NB4 (cell line): ENCODE measurements around the gene GBA3.

Experiments
- DNase-seq: peaks from one replicate; pipeline ENCODE4 v3.0.0; 2010; ENCODE audit warnings: low read depth
- H3K4me3 ChIP-seq: one replicate; pipeline ENCODE4 v1.5.1; 2011; ENCODE audit warnings: mild to moderate bottlenecking, low read depth, low read length, moderate library complexity
- MYC ChIP-seq: IDR thresholded peaks from 2 replicates; pipeline ENCODE4 v1.6.1; 2011; ENCODE audit warnings: low read depth, low read length
- POLR2A ChIP-seq: IDR thresholded peaks from 2 replicates; pipeline ENCODE4 v1.6.1; 2011; ENCODE audit warnings: mild to moderate bottlenecking; ENCODE audit not compliant: insufficient read length; ENCODE audit errors: extremely low read depth
- TF ChIP-seq, protein P1 (sequence below): IDR thresholded peaks from 2 replicates; pipeline ENCODE4 v1.6.1; 2011; ENCODE audit warnings: low read depth, low read length
- TF ChIP-seq, protein P2 (sequence below): IDR thresholded peaks from one replicate; pipeline ENCODE4 v1.5.1; 2012; ENCODE audit warnings: low read depth, low read length

The GBA3 gene

DNA sequence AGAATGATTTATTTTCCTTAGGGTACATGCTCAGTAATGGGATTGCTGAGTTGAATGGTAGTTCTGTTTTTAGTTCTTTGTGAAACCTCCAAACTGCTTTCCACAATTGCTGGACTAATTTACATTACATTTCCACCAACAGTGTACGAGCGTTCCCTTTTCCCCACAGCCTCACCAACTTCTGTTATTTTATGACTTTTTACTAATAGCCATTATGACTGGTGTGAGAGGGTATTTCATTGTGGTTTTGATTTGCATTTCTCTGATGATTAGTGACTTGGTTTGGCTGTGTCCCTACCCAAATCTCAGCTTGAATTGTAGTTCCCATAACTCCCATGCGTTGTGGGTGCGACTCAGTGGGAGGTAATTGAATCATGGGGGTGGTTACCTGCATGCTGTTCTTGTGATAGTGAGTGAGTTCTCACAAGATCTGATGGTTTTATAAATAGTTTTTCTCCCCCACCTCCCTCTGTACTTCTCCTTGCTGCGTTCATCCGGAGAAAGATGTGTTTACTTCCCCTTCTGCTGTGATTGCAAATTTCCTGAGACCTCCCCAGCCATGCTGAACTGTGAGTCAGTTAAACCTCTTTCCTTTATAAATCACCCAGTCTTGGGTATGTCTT lies 95.1 kb downstream of the GBA3 start:
- H3K4me3 ChIP-seq: no peak overlapping the region
- peak; percentile 13 for DNase-seq
- TF ChIP-seq, protein P1, sequence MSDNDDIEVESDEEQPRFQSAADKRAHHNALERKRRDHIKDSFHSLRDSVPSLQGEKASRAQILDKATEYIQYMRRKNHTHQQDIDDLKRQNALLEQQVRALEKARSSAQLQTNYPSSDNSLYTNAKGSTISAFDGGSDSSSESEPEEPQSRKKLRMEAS: no peak
- TF ChIP-seq POLR2A: no peak
- no peak for TF ChIP-seq MYC
- TF ChIP-seq, protein P2, sequence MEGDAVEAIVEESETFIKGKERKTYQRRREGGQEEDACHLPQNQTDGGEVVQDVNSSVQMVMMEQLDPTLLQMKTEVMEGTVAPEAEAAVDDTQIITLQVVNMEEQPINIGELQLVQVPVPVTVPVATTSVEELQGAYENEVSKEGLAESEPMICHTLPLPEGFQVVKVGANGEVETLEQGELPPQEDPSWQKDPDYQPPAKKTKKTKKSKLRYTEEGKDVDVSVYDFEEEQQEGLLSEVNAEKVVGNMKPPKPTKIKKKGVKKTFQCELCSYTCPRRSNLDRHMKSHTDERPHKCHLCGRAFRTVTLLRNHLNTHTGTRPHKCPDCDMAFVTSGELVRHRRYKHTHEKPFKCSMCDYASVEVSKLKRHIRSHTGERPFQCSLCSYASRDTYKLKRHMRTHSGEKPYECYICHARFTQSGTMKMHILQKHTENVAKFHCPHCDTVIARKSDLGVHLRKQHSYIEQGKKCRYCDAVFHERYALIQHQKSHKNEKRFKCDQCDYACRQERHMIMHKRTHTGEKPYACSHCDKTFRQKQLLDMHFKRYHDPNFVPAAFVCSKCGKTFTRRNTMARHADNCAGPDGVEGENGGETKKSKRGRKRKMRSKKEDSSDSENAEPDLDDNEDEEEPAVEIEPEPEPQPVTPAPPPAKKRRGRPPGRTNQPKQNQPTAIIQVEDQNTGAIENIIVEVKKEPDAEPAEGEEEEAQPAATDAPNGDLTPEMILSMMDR: no peak

DNA sequence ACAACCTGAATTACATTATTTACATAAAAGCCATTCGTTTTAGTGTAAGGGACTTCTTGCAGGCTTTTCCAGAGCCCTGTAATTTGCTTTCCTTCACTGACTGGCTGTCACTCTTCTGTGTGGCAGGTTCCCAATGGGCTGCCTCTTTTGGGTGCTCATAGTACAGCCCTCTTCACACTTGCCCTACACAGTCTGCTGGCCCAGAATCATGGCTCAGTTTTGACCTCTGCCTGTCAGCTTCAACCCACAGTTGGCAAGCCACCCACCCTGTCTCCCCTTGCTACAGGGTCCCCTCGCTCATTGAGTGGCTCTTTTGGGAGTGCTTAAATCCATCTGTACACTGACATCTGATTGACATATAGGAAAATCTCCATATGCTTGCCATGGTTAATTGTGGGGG lies 97.9 kb downstream of the GBA3 start:
- TF ChIP-seq, protein P1: no peak
- TF ChIP-seq MYC (no peak), POLR2A (no peak)
- TF ChIP-seq, protein P2: no peak
- H3K4me3 ChIP-seq: no peak overlapping the region
- DNase-seq: no peak

DNA sequence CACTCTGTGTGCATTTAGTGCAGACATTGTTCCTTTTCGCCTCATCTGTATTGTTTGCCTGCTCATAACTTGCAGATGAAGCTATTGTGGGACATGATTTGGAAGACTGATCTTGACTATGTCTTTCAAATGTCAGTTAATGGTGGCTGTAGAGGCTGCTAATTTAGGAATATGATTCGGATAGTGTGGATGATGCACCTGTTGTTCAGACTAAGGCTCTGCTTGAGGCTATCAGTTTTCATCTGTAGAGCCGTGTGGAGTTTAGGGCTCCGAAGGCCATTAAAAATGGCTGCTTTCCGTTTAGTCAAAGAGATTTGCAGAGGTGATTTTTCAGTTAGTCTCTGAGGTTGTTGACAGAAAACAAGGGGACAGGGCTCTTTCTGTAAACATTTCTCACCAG lies 102.0 kb downstream of the GBA3 start:
- TF ChIP-seq MYC (no peak), POLR2A (no peak)
- TF ChIP-seq, protein P1: no peak
- TF ChIP-seq, protein P2: no peak
- no peak for DNase-seq
- no peak overlapping the region for H3K4me3 ChIP-seq

DNA sequence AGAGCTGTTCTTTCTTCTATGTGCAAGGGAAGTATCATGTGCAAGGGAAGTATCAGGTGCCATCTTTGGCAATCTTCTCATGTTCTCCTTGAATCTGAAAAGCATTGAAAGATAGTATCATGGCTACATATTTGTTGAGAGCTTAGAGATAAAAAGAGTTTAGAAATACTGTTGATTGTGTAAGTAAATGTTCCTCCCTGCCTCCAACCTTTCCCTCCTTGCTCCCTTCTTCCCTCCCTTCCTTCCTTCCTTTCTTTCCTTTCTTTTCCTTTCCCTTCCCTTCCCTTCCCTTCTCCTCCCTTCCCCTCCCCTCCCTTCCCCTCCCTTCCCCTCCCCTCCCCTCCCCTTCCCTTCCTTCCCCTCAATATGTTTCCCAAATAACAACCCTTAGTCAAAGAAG lies 108.7 kb downstream of the GBA3 start:
- no peak for DNase-seq
- TF ChIP-seq POLR2A (no peak), MYC (no peak)
- TF ChIP-seq, protein P1: no peak
- TF ChIP-seq, protein P2: no peak
- H3K4me3 ChIP-seq: no peak overlapping the region

DNA sequence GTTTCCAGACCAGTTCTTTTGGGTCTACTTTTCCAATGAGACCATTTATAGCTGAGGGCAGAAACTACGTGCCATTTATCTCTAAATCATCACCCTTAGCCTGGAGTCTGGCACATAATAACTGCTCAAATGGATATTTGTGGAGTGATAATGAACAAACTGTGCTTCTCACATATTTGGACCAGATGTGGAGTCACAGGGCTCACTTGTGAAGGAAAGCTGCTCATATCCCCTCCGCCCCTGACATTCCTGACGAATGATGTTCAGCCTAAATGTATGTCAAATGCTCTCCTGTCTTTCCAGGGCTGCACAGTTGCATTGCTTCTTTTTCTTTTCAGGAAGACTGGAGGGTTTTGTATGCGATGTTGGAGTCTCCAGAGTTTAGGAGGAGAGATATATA lies 110.1 kb downstream of the GBA3 start:
- no peak for DNase-seq
- TF ChIP-seq MYC (no peak), POLR2A (no peak)
- TF ChIP-seq, protein P2: no peak
- TF ChIP-seq, protein P1: no peak
- no peak overlapping the region for H3K4me3 ChIP-seq

DNA sequence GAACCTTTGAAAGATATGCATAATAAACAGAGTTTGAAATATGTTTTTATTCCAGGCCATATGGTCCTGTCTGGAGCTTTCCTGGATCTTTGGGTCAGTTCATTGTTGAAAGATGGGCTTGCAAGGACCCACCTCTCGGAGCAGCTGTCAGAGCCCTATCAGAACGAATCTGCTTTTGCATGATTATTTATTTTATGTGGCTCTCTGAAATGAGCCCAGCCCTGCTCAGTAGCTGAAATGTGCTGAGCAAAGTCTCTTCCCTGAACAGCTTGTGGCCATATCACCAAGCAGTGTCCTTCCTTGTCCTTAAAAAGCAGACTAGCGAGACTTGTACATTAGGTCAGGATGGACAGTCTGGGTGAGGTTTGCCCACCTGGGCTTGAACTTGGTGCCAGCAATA lies 110.8 kb downstream of the GBA3 start:
- TF ChIP-seq POLR2A (no peak), MYC (no peak)
- TF ChIP-seq, protein P1: no peak
- TF ChIP-seq, protein P2: no peak
- no peak for DNase-seq
- H3K4me3 ChIP-seq: no peak overlapping the region
